Neural crest cell (in vitro differentiated cells): ENCODE data around the gene SSRP1. TPM values are rescaled to one million over a fixed set of nuclear protein-coding genes. Genes with fewer than 3 reads are reported as not detected.

Experiments
- DNase-seq: peaks from one replicate; pipeline ENCODE4 v3.0.0; 2021; ENCODE audit warnings: low read depth, mixed read lengths, low spot score
- H3K27ac Mint-ChIP-seq: one replicate; pipeline ENCODE4 v1.8.0; 2021; ENCODE audit warnings: mild to moderate bottlenecking, mixed read lengths; ENCODE audit not compliant: unreplicated experiment
- H3K27me3 Mint-ChIP-seq: 2 replicates; pipeline ENCODE4 v1.8.0; 2021; ENCODE audit warnings: low read depth, mild to moderate bottlenecking, mixed read lengths
- H3K36me3 Mint-ChIP-seq: 2 replicates; pipeline ENCODE4 v1.8.0; 2021; ENCODE audit warnings: low read depth, mild to moderate bottlenecking, mixed read lengths
- H3K4me1 Mint-ChIP-seq: 2 replicates; pipeline ENCODE4 v1.8.0; 2021; ENCODE audit warnings: mixed read lengths
- H3K4me3 Mint-ChIP-seq: one replicate; pipeline ENCODE4 v1.8.0; 2021; ENCODE audit warnings: mild to moderate bottlenecking, mixed read lengths
- H3K9me3 Mint-ChIP-seq: 2 replicates; pipeline ENCODE4 v1.8.0; 2021; ENCODE audit warnings: mixed read lengths
- total RNA-seq: library from RNA; stranded (reverse); gene quantifications from 2 replicates; pipeline ENCODE4 v1.2.1, GENCODE V29; 2021
- TF ChIP-seq, protein P1 (sequence below): fragments of 200-600 bp; sonication (generic); conservative IDR thresholded peaks from 2 replicates; pipeline ENCODE4 v1.5.0; 2021; ENCODE audit warnings: antibody characterized with exemption, mild to moderate bottlenecking

The SSRP1 gene
- total RNA-seq, 1 donor from 2014 or later, result 280 TPM

DNA sequence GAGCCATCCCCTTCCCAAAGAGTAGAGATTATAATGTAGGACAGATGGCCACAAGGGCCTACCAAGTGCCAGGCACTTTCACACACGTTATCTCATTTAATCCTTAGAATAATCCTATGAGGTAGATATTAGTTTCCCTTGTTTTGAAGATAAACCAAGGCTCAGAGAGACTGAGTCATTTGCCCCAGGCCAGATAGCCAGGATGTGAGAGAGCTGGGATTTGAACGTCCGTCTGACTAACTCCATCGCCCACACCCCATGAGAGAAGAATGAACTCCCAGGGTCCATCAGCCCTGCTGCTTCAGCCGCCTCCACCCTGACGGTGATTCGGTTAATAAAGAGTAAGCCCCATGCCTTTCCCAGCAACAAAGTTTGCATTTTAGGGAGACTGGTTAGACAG, 34.6 kb upstream of the SSRP1 start:
- Mint-ChIP-seq H3K27ac (no peak overlapping the region), H3K4me1 (no peaks in the 10 kb centered on the region), H3K9me3 (peaks cover 4% of the 10 kb centered on the region), H3K36me3 (no peaks in the 10 kb centered on the region), H3K4me3 (no peak overlapping the region), H3K27me3 (no peaks in the 10 kb centered on the region)
- DNase-seq, result no peak
- TF ChIP-seq, protein P1, sequence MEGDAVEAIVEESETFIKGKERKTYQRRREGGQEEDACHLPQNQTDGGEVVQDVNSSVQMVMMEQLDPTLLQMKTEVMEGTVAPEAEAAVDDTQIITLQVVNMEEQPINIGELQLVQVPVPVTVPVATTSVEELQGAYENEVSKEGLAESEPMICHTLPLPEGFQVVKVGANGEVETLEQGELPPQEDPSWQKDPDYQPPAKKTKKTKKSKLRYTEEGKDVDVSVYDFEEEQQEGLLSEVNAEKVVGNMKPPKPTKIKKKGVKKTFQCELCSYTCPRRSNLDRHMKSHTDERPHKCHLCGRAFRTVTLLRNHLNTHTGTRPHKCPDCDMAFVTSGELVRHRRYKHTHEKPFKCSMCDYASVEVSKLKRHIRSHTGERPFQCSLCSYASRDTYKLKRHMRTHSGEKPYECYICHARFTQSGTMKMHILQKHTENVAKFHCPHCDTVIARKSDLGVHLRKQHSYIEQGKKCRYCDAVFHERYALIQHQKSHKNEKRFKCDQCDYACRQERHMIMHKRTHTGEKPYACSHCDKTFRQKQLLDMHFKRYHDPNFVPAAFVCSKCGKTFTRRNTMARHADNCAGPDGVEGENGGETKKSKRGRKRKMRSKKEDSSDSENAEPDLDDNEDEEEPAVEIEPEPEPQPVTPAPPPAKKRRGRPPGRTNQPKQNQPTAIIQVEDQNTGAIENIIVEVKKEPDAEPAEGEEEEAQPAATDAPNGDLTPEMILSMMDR, result no peak

DNA sequence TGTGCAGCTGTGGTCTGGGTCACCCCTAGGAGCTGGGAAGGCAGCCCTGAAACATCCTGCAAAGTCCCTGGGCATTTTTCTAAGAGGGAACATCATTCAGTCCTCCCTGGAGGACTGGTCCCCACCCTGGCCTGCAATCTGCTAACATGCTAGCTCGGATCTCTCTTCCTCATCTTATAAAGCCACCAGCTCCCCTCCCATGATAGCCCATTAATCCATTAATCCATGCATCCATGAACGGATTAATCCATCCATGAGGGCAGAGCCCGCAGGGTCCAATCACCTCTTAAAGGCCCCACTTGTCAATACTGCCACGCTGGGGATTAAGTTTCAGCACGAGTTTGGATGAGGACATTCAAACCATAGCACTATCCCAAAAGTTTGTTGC, 33.1 kb upstream of the SSRP1 start:
- no peak for DNase-seq
- H3K27me3 Mint-ChIP-seq, result no peaks in the 10 kb centered on the region
- no peaks in the 10 kb centered on the region for H3K36me3 Mint-ChIP-seq
- no peaks in the 10 kb centered on the region for H3K4me1 Mint-ChIP-seq
- no peak overlapping the region for H3K4me3 Mint-ChIP-seq
- H3K27ac Mint-ChIP-seq, result no peak overlapping the region
- peaks cover 3% of the 10 kb centered on the region for H3K9me3 Mint-ChIP-seq
- TF ChIP-seq, protein P1, result no peak

DNA sequence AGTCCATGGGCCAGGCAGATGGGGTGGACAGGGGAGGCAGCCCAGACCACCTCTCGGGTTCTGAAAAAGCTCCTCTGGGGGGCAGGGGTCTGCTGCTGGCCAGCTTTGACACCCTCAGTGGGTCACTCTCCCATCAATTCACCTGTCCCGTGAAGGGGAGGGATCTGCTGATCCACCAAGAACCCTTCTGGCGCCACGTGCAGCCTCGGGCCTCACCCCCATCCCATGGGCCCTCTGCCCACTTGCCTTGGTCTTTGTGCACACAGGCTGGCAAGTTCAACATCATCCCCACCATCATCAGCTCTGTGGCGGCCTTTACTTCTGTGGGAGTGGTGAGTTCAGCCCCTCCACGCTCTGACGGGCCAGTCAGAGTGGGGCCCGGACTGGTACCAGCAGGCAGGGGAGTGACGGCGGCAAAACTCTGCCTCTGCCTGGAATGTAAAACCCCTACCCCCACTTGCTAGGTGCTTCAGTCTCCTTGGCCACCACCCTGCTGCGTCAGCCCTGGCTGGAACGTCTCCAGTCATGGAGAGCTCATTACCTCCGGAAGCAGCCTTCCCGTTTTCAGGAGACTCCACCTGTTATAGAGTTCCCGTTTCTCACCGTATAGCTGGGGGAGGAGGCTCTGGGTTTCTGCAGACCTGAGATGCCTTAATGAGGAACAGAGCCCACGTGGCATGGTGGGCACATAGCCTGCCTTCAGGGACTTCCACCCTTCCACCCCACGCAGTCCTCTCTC, 32.6 kb upstream of the SSRP1 start:
- Mint-ChIP-seq H3K27ac (peak overlapping the region; percentile 6), H3K9me3 (no peaks in the 10 kb centered on the region), H3K27me3 (no peaks in the 10 kb centered on the region), H3K36me3 (no peaks in the 10 kb centered on the region), H3K4me1 (no peaks in the 10 kb centered on the region), H3K4me3 (no peak overlapping the region)
- TF ChIP-seq, protein P1, result no peak
- no peak for DNase-seq

DNA sequence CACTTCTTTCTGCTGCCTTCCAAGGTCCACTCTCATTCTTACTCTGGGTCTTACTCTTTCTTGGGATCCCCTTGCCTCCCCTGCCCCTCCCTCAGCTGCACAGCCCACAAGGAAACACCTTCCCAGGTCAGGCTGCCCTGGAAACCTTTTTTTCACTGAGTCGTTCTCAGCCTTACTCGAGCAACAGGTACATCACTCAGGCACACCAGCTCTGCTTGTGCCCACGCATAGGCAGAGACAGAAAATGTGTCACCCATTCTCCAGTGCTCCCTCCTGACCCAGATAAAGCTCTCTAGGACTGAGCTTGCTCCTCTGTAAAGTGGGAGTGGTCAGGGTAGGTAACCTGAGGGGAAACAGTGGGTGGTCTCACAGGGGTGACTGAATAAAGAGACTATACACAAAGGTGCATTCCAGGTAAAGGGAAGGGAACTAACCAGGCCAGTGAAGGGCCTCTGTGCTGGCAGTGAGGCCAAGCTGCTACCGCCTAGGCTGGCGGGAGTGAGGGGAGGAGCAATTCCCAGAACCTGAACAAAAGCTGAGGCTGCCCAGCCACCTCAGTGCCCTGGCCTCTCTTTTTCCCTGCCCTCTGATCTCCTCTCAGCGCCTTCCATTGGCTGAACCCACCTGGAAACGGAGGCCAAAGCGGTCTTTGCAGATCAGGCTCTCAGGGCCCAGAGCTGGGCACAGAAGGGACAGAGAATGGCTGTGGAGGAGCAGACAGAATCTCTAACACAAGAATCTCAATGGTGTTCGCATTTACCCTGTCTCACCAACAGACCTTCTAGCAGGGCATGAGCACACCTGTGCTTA, 29.4 kb upstream of the SSRP1 start:
- no peaks in the 10 kb centered on the region for H3K9me3 Mint-ChIP-seq
- TF ChIP-seq, protein P1, result no peak
- no peaks in the 10 kb centered on the region for H3K27me3 Mint-ChIP-seq
- H3K4me3 Mint-ChIP-seq, result no peak overlapping the region
- no peak for DNase-seq
- H3K4me1 Mint-ChIP-seq, result no peaks in the 10 kb centered on the region
- H3K27ac Mint-ChIP-seq, result no peak overlapping the region
- no peaks in the 10 kb centered on the region for H3K36me3 Mint-ChIP-seq

DNA sequence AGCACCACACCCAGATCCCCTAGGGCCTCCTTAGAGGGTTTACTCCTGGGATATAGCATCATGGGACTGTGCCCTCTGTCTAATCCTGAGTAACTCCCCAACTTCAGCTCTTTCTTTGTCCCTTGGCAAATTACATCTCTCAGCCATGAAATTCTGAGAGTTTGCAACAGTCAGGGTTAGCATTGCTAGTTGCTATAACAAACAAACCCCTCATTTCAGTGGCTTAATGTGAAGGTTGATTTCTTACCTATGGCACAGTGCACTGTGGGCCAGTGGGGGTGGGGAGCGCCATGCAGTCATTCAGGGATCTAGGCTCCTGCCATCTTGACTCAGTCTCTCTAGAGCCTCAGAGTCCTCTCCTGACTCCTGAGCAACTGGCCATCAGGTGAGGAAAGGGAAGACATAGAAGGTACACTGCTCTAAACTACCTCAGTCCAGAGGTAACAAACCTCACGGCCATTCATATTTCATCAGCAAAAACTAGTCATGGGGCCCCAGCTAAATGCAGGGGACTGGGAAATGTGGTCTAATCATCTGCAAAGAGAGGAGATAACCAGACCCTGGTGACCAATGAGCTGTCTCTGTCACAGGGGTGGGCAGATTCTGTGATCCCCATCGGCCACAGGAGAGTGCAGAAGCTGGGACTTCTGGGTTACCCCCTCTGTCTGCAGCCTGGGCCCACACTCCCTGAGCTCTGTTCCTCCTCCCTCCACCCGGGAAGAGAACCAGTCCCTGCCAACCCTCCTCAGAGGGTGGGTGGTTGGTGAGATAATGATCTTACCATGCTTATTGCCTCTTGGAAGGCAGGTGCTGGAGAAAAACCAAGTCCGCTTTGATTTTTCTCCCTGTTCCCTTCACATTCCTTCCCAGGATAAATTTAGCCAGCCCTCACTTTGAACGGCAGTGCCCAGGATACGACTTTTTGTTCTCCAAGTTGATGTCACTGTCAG, 27.7 kb upstream of the SSRP1 start:
- Mint-ChIP-seq H3K27me3 (no peaks in the 10 kb centered on the region), H3K36me3 (no peaks in the 10 kb centered on the region), H3K4me3 (no peak overlapping the region), H3K27ac (peak overlapping the region; percentile 70), H3K9me3 (no peaks in the 10 kb centered on the region), H3K4me1 (no peaks in the 10 kb centered on the region)
- TF ChIP-seq, protein P1, result no peak
- no peak for DNase-seq
